ENCODE measurements around the gene SYPL1. TPM values are rescaled to one million over a fixed set of nuclear protein-coding genes. Genes with fewer than 3 reads are reported as not detected.

The SYPL1 gene
- total and polyA plus RNA-seq, 12 donors = 58.5 to 121 (median 75.1) TPM

- H3K36me3 ChIP-seq = no peaks in the 10 kb centered on the region
- peaks cover 0 to 12% (median 7%) of the 10 kb centered on the region in 9 donors for H3K4me1 ChIP-seq
- no peak overlapping the region for H3K4me3 ChIP-seq
- ATAC-seq (peak in 6 of 8 donors; percentile 57 to 74 (median 69)), DNase-seq (no peak)
- TF ChIP-seq CTCF (IDR thresholded peaks at IDR 0.05) = no peak
- WGBS, 2 donors = 67 to 81% methylated on average over 5 of the region's 5 CpGs
- no peaks in the 10 kb centered on the region for H3K27me3 ChIP-seq
- intact Hi-C loops (cut with DNase I) = loop anchor here in 1 of 10 donors (10.0 kb wide), 1 partner anchor 424 kb away; no protein-coding TSS in a partner anchor
- peaks cover 0 to 6% (median 0%) of the 10 kb centered on the region in 11 donors for H3K9me3 ChIP-seq
- peak overlapping the region in 3 of 10 donors; percentile 43 to 61 (median 48) for H3K27ac ChIP-seq
Measured at GRCh38 chr7:106050746-106051117, 61.4 kb downstream of the SYPL1 start.

GRCh38 chr7:106050002-106050745, 61.9 kb downstream of the SYPL1 start:
- peak in 1 of 9 donors; percentile 15 for TF ChIP-seq CTCF (IDR thresholded peaks at IDR 0.05)
- peaks cover 0 to 6% (median 0%) of the 10 kb centered on the region in 11 donors for H3K9me3 ChIP-seq
- DNase-seq = no peak

DNA sequence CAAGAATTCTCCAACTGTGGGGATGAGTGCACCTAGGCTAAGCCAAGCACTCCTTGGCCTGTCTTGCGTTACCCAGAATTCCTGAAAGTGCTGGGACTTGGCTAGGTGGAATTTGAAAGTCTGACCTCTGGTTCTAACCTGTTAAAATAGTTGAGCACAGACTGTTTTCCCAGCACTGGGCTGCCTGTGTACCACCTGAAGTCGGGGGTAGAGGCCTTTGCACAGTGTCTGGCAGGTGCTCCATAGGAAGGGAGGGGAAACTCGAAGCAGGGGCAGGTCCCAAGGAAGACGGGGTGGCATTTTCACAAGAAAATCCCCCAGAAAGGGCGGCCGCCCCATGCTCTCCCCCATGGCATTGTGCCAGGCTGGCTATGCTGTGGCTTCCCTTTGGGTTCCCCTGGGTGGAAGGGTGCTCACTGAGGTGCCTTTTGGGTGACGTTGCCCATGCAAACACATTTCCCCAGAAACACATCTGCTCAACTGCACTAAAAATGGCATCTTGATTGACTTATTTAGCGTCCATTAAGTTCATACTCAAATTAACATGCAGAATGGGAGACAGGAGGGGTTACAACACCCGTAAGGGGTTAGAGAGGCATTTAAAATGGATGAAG, 62.9 kb downstream of the SYPL1 start:
- peaks cover 0 to 12% (median 0%) of the 10 kb centered on the region in 7 donors for H3K27me3 ChIP-seq
- no peak overlapping the region for H3K27ac ChIP-seq
- peaks cover 0 to 12% (median 7%) of the 10 kb centered on the region in 9 donors for H3K4me1 ChIP-seq
- H3K4me3 ChIP-seq = no peak overlapping the region
- peaks cover 0 to 6% (median 0%) of the 10 kb centered on the region in 11 donors for H3K9me3 ChIP-seq
- intact Hi-C loops (cut with DNase I) = loop anchor here in 5 of 10 donors (10.0 kb wide), 4 partner anchors 114 to 394 kb away; partner anchors contain the start of gene ATXN7L1 (in 1 of the 5)
- no peaks in the 10 kb centered on the region for H3K36me3 ChIP-seq
- no peak for DNase-seq
- ATAC-seq = no peak
- TF ChIP-seq CTCF (IDR thresholded peaks at IDR 0.05) = no peak
- WGBS, 2 donors = 93 to 95% methylated on average over 9 of the region's 9 CpGs

More at GRCh38 chr7:106050002-106050745, 61.9 kb downstream of the SYPL1 start:
- peak in 6 of 8 donors; percentile 22 to 56 (median 34) for ATAC-seq
- Histone ChIP-seq H3K4me3 (no peak overlapping the region), H3K27ac (peak overlapping the region in 3 of 10 donors; percentile 43 to 61 (median 48)), H3K36me3 (no peaks in the 10 kb centered on the region), H3K4me1 (peaks cover 0 to 12% (median 7%) of the 10 kb centered on the region in 9 donors), H3K27me3 (peaks cover 0 to 3% (median 0%) of the 10 kb centered on the region in 7 donors)
- intact Hi-C loops (cut with DNase I) = loop anchor here in 1 of 10 donors (10.0 kb wide), 1 partner anchor 425 kb away; no protein-coding TSS in a partner anchor
- 76 to 78% methylated on average over 13 of the region's 13 CpGs for WGBS, 2 donors

DNA sequence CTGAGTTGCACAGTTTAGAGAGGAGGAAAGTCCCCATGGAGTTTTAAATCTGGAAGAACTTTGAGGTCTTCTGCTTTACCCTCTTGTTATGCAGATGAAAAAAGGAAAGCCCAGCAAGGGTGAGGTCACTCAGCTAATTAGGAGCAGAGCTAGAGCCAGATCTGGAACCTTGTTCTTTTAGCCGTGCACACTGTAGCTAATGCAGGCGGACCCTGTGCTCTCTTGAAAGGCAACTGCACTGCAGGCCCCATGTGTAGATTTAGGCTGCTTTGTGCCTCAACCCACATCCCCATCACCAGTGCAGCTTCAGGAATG, 63.4 kb downstream of the SYPL1 start:
- Histone ChIP-seq H3K4me1 (peaks cover 0 to 12% (median 7%) of the 10 kb centered on the region in 9 donors), H3K36me3 (no peaks in the 10 kb centered on the region), H3K27me3 (peaks cover 0 to 18% (median 0%) of the 10 kb centered on the region in 7 donors), H3K4me3 (no peak overlapping the region), H3K9me3 (peaks cover 0 to 6% (median 0%) of the 10 kb centered on the region in 11 donors), H3K27ac (no peak overlapping the region)
- no peak for DNase-seq
- ATAC-seq = no peak
- intact Hi-C loops (cut with DNase I) = loop anchor here in 5 of 10 donors (10.0 kb wide), 4 partner anchors 114 to 394 kb away; partner anchors contain the start of gene ATXN7L1 (in 1 of the 5)
- 87 to 94% methylated on average over 2 of the region's 2 CpGs for WGBS, 2 donors
- no peak for TF ChIP-seq CTCF (IDR thresholded peaks at IDR 0.05)
